SK-N-SH treated with all-trans-retinoic acid at 6 μM for 48 hours (cell line): ENCODE results near the gene RPGRIP1.
"Not testable (repeated sequence)": the region's sequence is repeated elsewhere in the genome, so short reads cannot be mapped to it uniquely, and the experiment has no call there.

ENCODE experiments used
- ATAC-seq: fragments of 200-7000 bp; cut with Tn5 transposase; 3 replicates; pipeline ENCODE4 v1.9.1; 2020; ENCODE audit warnings: mild to moderate bottlenecking, moderate library complexity
- ARNTL ChIP-seq: fragments of 450-650 bp; formaldehyde crosslinking; IDR thresholded peaks from 2 replicates; pipeline ENCODE4 v1.5.0; 2020; ENCODE audit warnings: low read depth, mild to moderate bottlenecking, moderate library complexity, borderline replicate concordance
- BACH2 ChIP-seq: fragments of 250-450 bp; sonication (Bioruptor Pico); IDR thresholded peaks from 2 replicates; pipeline ENCODE4 v1.9.0; 2021; ENCODE audit warnings: mild to moderate bottlenecking, borderline replicate concordance
- CSDC2 ChIP-seq: fragments of 250-450 bp; sonication (Bioruptor Pico); IDR thresholded peaks from 2 replicates; pipeline ENCODE4 v1.5.0; 2020; ENCODE audit warnings: mild to moderate bottlenecking, moderate library complexity
- ESRRG ChIP-seq: fragments of 250-450 bp; sonication (Bioruptor Pico); IDR thresholded peaks from 2 replicates; pipeline ENCODE4 v1.6.1; 2021; ENCODE audit warnings: mild to moderate bottlenecking
- ISL1 ChIP-seq: fragments of 250-450 bp; sonication (Bioruptor Pico); IDR thresholded peaks from 2 replicates; pipeline ENCODE4 v2.1.2; 2022; ENCODE audit warnings: mild to moderate bottlenecking, moderate library complexity
- RARB ChIP-seq: fragments of 250-450 bp; sonication (Bioruptor Pico); IDR thresholded peaks from 2 replicates; pipeline ENCODE4 v1.8.0; 2021; ENCODE audit warnings: mild to moderate bottlenecking, moderate library complexity
- SNAI2 ChIP-seq: fragments of 250-450 bp; sonication (Bioruptor Pico); IDR thresholded peaks from 2 replicates; pipeline ENCODE4 v1.5.0; 2020; ENCODE audit warnings: mild to moderate bottlenecking, moderate library complexity
- TCF4 ChIP-seq: fragments of 250-450 bp; sonication (Bioruptor Pico); IDR thresholded peaks from 2 replicates; pipeline ENCODE4 v1.8.0; 2021; ENCODE audit warnings: mild to moderate bottlenecking, moderate library complexity, borderline replicate concordance
- TOX ChIP-seq: fragments of 250-450 bp; sonication (Bioruptor Pico); IDR thresholded peaks from 2 replicates; pipeline ENCODE4 v1.8.0; 2021; ENCODE audit warnings: mild to moderate bottlenecking, moderate library complexity, borderline replicate concordance
- ZC3H10 ChIP-seq: fragments of 250-450 bp; sonication (Bioruptor Pico); IDR thresholded peaks from 2 replicates; pipeline ENCODE4 v1.5.1; 2021; ENCODE audit warnings: mild to moderate bottlenecking, moderate library complexity
- ZFP30 ChIP-seq: fragments of 450-650 bp; formaldehyde crosslinking; IDR thresholded peaks from 2 replicates; pipeline ENCODE4 v1.5.0; 2022; ENCODE audit warnings: mild to moderate bottlenecking, moderate library complexity
- ZNF565 ChIP-seq: fragments of 450-650 bp; formaldehyde crosslinking; conservative IDR thresholded peaks from 2 replicates; pipeline ENCODE4 v1.5.0; 2020; ENCODE audit warnings: low read depth, mild to moderate bottlenecking, moderate library complexity
- ZNF70 ChIP-seq: fragments of 450-650 bp; formaldehyde crosslinking; IDR thresholded peaks from 2 replicates; pipeline ENCODE4 v1.5.0; 2020; ENCODE audit warnings: mild to moderate bottlenecking, moderate library complexity
- ZNF8 ChIP-seq: fragments of 450-650 bp; formaldehyde crosslinking; IDR thresholded peaks from 2 replicates; pipeline ENCODE4 v1.5.0; 2020; ENCODE audit warnings: mild to moderate bottlenecking, moderate library complexity
- TF ChIP-seq, protein P1 (sequence below): fragments of 250-450 bp; sonication (Bioruptor Pico); IDR thresholded peaks from 2 replicates; pipeline ENCODE4 v1.5.1; 2021; ENCODE audit warnings: mild to moderate bottlenecking, moderate library complexity
- TF ChIP-seq, protein P2 (sequence below): fragments of 250-450 bp; sonication (Bioruptor Pico); IDR thresholded peaks from 2 replicates; pipeline ENCODE4 v1.5.0; 2020; ENCODE audit warnings: mild to moderate bottlenecking, moderate library complexity
- TF ChIP-seq, protein P3 (sequence below): fragments of 250-450 bp; sonication (Bioruptor Pico); IDR thresholded peaks from 2 replicates; pipeline ENCODE4 v1.8.0; 2021; ENCODE audit warnings: low read depth, mild to moderate bottlenecking, moderate library complexity, borderline replicate concordance
- TF ChIP-seq, protein P4 (sequence below): fragments of 250-450 bp; sonication (Bioruptor Pico); IDR thresholded peaks from 2 replicates; pipeline ENCODE4 v1.5.1; 2020; ENCODE audit warnings: low read depth, mild to moderate bottlenecking, moderate library complexity

RPGRIP1 gene

DNA sequence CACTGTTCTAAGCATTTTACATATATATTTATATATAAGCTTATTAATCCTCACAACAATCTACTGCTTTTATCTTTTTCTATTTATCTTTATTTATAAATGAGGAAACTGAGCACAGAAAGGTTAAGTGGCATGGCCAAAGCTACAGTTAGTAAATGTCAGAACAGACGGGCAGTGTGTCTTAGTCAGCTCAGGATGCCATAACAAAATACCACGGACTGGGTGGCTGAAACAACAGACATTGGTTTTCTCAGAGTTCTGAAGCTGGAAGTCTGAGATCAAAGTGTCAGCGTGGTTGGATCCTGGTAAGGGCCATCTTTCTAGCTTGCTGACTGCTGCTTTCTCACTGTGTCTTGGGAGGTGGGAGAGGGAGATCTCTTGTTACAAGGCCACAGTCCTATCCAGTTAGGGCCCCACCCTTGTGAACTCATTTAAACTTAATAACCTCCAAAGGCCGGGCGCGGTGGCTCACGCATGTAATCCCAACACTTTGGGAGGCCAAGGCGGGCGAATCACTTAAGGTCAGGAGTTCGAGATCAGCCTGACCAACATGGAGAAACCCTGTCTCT lies 19.8 kb downstream of the RPGRIP1 start:
- TF ChIP-seq, protein P1, sequence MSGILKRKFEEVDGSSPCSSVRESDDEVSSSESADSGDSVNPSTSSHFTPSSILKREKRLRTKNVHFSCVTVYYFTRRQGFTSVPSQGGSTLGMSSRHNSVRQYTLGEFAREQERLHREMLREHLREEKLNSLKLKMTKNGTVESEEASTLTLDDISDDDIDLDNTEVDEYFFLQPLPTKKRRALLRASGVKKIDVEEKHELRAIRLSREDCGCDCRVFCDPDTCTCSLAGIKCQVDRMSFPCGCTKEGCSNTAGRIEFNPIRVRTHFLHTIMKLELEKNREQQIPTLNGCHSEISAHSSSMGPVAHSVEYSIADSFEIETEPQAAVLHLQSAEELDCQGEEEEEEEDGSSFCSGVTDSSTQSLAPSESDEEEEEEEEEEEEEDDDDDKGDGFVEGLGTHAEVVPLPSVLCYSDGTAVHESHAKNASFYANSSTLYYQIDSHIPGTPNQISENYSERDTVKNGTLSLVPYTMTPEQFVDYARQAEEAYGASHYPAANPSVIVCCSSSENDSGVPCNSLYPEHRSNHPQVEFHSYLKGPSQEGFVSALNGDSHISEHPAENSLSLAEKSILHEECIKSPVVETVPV (CRISPR knock-in tag), result no peak
- TF ChIP-seq TCF4 (CRISPR knock-in tag) (no peak), TOX (no peak), ISL1 (CRISPR knock-in tag) (no peak), ZFP30 (no peak)
- ATAC-seq, result no peak

DNA sequence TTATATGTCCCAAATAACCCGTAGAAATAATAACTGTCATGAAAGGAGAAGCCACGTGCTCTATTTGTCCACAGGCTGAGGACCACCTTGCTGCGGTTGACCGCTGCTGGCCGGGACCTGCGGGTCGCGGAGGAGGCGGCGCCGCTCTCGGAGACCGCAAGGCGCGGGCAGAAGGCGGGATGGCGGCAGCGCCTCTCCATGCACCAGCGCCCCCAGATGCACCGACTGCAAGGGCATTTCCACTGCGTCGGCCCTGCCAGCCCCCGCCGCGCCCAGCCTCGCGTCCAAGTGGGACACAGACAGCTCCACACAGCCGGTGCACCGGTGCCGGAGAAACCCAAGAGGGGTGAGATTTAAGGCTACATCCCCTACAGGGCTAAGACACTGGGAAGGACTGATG lies 21.0 kb downstream of the RPGRIP1 start:
- ATAC-seq, result peak; percentile 84
- TF ChIP-seq, protein P1 (CRISPR knock-in tag), result no peak
- no peak for TF ChIP-seq TCF4 (CRISPR knock-in tag)
- TF ChIP-seq TOX, result no peak
- TF ChIP-seq ZC3H10 (CRISPR knock-in tag), result no peak
- no peak for TF ChIP-seq ZNF8
- TF ChIP-seq, protein P2, sequence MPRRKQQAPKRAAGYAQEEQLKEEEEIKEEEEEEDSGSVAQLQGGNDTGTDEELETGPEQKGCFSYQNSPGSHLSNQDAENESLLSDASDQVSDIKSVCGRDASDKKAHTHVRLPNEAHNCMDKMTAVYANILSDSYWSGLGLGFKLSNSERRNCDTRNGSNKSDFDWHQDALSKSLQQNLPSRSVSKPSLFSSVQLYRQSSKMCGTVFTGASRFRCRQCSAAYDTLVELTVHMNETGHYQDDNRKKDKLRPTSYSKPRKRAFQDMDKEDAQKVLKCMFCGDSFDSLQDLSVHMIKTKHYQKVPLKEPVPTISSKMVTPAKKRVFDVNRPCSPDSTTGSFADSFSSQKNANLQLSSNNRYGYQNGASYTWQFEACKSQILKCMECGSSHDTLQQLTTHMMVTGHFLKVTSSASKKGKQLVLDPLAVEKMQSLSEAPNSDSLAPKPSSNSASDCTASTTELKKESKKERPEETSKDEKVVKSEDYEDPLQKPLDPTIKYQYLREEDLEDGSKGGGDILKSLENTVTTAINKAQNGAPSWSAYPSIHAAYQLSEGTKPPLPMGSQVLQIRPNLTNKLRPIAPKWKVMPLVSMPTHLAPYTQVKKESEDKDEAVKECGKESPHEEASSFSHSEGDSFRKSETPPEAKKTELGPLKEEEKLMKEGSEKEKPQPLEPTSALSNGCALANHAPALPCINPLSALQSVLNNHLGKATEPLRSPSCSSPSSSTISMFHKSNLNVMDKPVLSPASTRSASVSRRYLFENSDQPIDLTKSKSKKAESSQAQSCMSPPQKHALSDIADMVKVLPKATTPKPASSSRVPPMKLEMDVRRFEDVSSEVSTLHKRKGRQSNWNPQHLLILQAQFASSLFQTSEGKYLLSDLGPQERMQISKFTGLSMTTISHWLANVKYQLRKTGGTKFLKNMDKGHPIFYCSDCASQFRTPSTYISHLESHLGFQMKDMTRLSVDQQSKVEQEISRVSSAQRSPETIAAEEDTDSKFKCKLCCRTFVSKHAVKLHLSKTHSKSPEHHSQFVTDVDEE (CRISPR knock-in tag), result no peak
- TF ChIP-seq SNAI2 (CRISPR knock-in tag), result no peak
- no peak for TF ChIP-seq CSDC2
- no peak for TF ChIP-seq ZNF565
- TF ChIP-seq ESRRG (CRISPR knock-in tag), result no peak
- TF ChIP-seq, protein P3, sequence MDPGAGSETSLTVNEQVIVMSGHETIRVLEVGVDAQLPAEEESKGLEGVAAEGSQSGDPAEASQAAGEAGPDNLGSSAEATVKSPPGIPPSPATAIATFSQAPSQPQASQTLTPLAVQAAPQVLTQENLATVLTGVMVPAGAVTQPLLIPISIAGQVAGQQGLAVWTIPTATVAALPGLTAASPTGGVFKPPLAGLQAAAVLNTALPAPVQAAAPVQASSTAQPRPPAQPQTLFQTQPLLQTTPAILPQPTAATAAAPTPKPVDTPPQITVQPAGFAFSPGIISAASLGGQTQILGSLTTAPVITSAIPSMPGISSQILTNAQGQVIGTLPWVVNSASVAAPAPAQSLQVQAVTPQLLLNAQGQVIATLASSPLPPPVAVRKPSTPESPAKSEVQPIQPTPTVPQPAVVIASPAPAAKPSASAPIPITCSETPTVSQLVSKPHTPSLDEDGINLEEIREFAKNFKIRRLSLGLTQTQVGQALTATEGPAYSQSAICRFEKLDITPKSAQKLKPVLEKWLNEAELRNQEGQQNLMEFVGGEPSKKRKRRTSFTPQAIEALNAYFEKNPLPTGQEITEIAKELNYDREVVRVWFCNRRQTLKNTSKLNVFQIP (CRISPR knock-in tag), result no peak
- TF ChIP-seq, protein P4, sequence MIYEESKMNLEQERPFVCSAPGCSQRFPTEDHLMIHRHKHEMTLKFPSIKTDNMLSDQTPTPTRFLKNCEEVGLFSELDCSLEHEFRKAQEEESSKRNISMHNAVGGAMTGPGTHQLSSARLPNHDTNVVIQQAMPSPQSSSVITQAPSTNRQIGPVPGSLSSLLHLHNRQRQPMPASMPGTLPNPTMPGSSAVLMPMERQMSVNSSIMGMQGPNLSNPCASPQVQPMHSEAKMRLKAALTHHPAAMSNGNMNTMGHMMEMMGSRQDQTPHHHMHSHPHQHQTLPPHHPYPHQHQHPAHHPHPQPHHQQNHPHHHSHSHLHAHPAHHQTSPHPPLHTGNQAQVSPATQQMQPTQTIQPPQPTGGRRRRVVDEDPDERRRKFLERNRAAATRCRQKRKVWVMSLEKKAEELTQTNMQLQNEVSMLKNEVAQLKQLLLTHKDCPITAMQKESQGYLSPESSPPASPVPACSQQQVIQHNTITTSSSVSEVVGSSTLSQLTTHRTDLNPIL, result no peak

DNA sequence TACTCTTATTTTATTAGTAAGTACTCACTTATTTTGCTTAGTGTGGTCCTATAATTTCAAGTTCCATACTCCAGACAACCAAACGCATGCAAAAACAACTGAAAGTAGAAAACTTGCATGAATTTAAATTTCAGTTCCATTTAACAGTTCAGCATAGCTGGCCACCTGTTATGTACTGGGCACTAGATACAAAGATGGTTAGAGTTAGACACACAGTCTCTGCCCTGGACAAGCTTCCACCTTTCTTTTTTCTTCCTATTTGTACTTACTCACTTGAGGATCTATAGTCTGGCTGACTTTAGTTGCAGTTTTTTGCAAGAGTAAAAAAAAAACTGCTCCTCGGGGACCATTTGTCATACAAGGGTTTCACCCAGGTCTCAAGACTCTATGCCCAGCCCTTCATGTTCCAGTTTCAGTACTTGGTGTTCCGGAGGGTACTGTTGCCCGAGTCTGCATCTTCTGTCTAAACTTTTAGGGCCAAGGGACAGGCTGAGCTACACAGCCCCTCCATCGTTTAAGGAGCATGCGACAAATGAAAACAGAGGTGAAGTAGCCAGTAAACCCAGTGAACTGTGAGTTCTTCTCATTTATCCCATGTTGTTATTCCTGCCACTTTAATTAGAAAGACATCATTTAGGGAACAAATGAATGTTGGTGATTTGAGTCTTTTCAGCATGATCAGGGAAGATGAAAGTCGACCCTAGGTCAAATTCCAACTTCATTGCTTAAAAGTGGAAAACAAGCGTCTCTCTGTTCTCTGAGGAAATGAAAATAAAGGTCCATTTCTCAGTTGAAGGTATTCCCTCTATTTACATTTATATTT lies 22.3 kb downstream of the RPGRIP1 start:
- no peak for ATAC-seq
- TF ChIP-seq RARB (CRISPR knock-in tag), result no peak
- TF ChIP-seq, protein P4, result no peak
- TF ChIP-seq BACH2, result no peak
- TF ChIP-seq, protein P2 (CRISPR knock-in tag), result no peak
- no peak for TF ChIP-seq CSDC2
- no peak for TF ChIP-seq ZNF565
- TF ChIP-seq ZC3H10 (CRISPR knock-in tag), result no peak
- TF ChIP-seq ARNTL (CRISPR knock-in tag), result no peak
- TF ChIP-seq ZNF70 (CRISPR knock-in tag), result no peak
- TF ChIP-seq, all 23 proteins: peak for 0

DNA sequence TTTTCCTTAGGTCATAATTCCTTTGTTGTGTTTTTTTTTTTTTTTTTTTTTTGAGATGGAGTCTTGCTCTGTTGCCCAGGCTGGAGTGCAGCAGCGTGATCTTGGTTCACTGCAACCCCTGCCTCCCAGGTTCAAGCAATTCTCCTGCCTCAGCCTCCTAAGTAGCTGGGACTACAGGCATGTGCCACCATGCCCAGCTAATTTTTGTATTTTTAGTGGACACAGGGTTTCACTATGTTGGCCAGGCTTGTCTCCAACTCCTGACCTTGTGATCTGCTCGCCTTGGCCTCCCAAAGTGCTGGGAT lies 22.9 kb downstream of the RPGRIP1 start:
- not testable (repeated sequence) for ATAC-seq
